Hematopoietic multipotent progenitor cell treated with erythropoietin and hydrocortisone succinate and interleukin-3 and kit ligand, for 6 days (in vitro differentiated cells): Measurements from ENCODE around the gene IRAK2.
"Not testable (repeated sequence)": the region's sequence is repeated elsewhere in the genome, so short reads cannot be mapped to it uniquely, and the experiment has no call there.

Experiments used
- DNase-seq: peaks from one replicate; pipeline ENCODE4 v3.0.0-alpha.2; 2015

Gene IRAK2

DNA sequence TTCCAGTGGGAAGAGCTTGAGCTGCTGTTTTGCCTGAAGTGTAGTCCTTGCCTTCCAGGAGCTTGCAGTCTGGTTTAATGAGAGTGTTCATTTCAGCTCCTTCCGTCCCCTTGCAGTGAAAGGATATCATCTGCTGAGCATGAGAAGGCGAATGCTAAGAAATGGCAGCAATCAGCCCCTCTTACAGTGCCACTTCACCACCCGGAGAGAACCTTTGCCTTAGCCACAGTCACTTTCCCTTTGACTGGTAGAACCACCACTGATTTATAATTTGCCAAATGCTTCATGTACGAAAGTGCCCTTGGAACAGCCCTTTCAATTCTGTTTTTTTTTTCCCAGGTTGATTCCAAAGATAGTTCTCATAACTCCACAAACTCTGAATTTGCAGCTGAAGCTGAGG, 95.1 kb downstream of the IRAK2 start:
- no peak for DNase-seq

- no peak for DNase-seq
Measured at GRCh38 chr3:10260211-10260701, 95.5 kb downstream of the IRAK2 start.

DNA sequence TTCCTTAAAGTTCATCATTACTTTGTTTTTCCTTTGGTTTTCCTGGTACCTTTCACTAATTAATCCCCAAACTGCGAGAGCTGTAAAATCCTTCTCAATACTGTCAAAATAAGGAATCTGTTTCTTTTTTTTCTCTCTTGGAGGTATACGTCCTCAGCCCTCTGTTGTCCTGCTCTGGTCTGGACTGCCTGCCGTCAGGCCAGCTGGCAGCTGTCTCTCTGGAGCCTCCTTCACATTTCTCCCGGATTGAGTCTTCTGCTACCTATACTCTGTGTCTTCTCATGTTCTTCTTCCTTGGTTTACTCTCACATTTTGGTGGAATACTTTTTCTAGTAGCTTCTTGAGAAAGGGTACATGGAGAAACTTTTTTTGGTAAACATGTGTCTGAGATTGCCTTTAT, 97.3 kb downstream of the IRAK2 start:
- DNase-seq = no peak

GRCh38 chr3:10263646-10264363, 99.1 kb downstream of the IRAK2 start:
- DNase-seq = peak; percentile 73

DNA sequence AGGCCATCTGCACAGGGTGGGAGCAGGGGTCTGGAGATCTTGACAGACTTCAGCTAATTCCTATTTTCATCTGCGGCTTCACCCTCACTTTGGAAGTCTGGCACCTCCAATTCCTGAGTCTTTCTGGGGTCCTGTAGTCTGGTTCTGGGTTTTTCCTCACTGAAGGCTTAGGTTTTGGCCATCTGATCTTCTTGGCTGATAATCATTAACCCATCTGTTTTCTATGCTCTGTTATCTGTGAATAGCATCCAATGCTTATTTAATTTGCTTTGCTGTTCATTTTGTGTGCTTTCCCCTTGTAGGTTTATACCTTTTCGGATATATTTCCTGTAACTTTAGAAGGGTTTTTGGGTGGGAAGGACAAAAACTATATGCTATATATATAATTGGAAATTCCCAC, 101.1 kb downstream of the IRAK2 start:
- DNase-seq = no peak

- DNase-seq = not testable (repeated sequence)
Measured at GRCh38 chr3:10266936-10267335, 102.2 kb downstream of the IRAK2 start.

GRCh38 chr3:10268116-10268515, 103.4 kb downstream of the IRAK2 start:
- DNase-seq = no peak

DNA sequence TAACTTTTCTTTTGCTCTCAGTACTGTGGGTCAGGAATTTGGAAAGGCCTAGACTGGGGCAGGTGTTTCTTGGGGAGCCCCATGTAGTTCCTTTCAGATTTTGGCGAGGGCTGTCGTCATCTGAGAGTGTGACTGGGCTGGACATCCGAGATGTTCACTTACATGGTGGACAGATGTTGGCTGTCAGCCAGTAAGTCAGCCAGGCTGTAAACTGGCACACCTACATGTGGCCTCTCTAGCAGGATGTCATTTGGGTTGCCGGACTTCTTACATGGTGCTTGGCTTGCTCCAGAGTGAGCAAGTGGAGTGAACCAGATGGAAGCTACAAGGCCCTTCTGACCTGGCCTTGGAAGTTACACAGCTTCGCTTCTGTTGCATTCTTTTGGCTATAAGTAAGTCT, 104.2 kb downstream of the IRAK2 start:
- DNase-seq = no peak

GRCh38 chr3:10269443-10269842, 104.7 kb downstream of the IRAK2 start:
- no peak for DNase-seq

DNA sequence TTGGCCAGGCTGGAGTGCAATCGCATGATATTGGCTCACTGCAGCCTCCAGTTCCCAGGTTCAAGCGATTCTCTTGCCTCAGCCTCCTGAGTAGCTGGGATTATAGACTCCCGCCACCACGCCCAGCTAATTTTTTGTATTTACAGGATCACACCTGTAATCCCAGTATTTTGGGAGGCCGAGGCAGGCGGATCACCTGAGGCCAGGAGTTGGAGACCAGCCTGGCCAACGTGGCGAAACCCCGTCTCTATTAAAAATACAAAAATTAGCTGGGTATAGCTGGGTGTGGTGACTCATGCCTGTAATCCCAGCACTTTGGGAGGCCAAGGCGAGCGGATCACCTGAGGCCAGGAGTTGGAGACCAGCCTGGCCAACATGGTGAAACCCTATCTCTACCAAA, 107.8 kb downstream of the IRAK2 start:
- DNase-seq = not testable (repeated sequence)

DNA sequence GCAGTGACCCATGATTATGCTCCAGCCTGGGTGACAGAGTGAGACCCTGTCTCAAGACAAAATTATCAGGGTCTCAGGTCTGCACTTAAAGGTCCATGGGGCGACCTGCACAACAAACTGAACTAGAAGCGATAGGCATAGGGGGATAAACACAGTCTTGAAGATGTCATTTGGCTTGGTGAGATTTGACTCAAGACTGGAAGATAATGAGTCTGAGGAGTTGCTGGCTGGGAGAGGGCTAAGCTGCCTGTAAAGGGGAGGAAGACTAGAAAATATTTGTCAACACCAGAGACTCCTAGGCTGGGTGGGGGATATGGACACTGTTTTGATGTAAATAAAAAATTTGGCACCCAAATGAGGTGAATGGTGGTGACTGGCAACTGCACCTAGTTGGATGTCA, 108.3 kb downstream of the IRAK2 start:
- no peak for DNase-seq

DNA sequence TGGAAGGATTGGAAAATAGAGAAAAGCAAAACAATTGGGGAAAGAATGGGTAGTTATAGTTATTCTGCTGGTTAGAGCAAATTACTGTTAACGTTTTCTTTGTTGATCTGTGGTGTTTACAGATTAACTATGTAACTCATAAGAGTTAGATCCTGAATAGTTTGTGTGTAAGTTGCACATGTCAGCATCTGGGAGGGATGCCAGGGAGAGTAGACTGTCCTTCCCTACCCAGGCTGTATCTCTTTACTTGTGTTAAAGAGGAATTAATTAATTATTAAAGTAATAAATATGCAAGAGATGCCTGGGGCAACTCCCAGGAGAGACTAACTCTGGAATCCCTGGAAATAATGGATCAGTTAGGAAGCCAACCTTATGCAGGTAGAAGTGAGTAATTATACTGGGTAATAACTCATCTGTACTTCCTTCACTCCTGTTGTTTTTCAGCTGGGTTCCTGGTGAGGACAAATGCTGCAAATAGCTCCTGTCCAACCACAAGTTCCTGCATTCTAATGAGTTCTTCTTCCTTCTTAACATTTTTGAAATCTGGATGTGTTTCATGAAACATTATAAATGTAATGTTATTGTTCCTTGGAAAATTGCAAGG, 109.1 kb downstream of the IRAK2 start:
- DNase-seq = no peak

- no peak for DNase-seq
Measured at GRCh38 chr3:10274601-10275000, 109.9 kb downstream of the IRAK2 start.

DNA sequence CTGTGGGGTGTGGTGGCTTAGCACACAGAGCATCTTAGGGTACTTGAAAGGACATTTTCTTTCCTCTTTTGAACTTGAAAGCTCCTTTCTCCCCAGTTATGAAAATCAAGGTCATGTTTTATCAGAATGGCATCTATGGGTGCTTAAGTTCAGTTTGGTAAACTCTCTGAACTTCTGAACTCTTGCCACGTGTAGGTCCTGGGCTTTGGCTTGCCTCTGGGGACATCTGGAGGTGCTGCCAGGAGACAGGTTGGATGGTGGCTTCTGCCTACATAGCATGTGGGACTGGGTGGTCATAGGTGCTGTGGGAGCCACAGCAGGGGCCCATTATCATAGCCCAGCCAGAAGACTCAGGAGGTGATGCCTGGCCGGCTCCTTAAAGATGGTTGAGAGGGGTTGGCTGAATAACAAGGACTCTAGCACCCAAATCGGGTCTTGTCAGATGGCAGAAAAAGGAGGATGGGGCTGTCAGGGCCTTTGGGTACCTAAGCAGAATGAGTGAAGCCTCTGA, 112.5 kb downstream of the IRAK2 start:
- no peak for DNase-seq

GRCh38 chr3:10278501-10278900, 113.8 kb downstream of the IRAK2 start:
- no peak for DNase-seq

DNA sequence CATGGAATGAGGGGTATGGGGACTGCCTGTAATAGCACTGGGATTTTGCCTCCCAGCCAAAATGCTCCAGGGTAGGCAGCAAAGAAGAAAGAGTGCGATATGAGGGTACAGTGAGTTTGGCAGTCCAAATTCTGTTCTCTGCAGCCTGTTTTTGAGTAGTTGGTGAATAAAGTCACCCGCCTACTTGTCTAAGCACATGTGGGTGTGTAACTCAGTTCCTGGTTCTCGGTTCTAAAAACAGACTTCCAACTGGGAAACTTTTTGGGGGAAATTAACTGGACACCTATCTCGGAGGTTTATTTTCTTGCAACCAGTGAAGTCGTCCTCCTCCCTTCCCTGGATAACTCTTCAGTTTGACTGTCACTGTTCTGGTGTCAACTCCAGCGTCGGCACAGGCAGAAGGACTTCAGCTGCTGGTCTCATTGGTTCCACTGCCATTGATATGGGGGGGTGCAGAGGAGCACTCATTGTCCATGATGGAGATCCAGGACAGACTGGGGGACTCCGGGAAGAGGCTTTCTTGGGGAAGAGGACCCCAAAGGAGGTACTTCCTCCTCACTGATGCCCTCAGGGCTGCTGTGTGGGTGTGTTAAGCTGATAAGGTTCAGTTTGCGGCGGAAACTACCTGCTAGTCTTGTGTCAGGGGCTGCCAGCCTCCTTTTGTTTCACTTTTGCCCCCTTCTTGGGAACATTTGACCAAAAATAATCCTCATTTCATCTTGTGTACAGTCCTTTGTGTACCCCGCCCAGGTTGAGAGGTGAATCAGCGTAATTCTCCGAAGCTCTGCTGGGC, 114.9 kb downstream of the IRAK2 start:
- peak; percentile 61 for DNase-seq

DNA sequence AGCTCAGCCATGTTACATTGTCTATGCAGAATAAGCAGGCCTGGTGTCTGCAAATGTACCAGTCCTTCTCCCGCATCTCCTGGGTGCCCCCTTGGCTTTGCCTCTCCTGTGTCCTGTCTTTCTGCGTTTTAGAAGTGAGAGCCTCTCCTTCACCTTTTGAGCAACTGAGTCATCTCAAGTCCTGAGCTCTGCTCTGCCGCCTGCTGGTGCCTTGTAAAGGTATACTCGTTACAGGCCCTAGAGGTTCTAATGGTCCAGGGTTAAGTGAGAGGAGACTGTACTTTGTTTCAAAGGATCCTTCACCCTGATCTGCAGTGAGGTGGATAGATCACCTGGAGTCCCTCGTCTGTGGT, 115.4 kb downstream of the IRAK2 start:
- no peak for DNase-seq

DNA sequence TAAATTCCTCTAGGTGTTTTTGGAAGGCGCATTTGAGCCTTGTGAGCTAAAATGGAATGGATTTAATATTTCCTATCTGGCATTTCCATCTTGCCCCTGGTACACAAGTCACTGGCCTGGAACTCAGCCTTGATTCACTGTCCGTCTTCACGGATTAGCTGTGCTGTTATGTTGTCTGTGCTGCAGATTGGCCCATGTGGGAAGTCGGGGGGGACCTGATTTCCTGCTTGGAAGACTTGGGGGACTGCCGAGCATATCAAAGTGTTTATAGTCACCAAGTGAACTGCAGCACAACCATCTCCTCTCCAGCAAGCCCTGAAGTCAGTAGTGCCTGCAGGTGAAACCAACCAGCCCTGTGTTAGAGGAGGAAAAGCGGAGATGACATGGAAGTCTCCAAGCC, 115.9 kb downstream of the IRAK2 start:
- DNase-seq = no peak

DNA sequence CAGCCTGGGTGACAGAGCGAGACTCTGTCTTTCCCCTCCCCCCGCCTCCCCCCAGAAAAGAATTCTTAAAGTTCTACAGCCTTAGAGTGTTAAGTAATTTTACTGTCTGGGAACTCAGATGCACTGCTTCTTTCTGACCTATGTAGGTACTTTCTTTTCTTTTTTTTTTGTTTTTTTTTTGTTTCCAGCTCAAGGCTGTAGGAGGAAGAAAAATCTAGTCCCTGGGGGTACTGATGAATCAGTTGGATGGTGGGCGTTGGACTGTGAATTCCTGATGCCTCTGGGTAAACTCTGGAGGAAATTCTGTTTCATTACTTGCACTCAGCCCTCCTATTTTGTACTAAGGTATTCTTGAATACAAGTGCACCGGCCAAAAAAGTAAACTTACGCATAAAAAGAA, 117.2 kb downstream of the IRAK2 start:
- DNase-seq = no peak

GRCh38 chr3:10283638-10284037, 118.9 kb downstream of the IRAK2 start:
- peak; percentile 63 for DNase-seq

DNA sequence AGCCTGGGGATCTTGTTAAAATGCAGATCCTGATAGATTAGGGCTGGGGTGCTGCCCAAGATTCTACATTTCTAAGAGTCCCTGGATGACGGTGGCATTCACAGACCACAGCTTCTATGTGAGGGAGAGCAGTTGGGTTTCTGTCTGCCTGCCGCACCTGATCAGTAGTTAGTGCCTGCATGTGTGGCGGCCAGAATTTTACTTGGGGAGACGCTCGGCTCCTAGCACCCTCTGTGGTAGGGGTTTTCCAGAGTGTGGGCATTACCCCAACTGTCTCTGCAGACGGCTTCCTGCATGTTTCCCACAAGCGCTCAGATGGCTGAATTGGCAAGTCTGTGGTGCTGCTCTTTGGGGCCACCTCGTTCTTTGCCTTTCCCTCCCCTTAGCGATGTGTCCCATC, 119.8 kb downstream of the IRAK2 start:
- DNase-seq = no peak

GRCh38 chr3:10285272-10286132, 120.8 kb downstream of the IRAK2 start:
- DNase-seq = no peak

DNA sequence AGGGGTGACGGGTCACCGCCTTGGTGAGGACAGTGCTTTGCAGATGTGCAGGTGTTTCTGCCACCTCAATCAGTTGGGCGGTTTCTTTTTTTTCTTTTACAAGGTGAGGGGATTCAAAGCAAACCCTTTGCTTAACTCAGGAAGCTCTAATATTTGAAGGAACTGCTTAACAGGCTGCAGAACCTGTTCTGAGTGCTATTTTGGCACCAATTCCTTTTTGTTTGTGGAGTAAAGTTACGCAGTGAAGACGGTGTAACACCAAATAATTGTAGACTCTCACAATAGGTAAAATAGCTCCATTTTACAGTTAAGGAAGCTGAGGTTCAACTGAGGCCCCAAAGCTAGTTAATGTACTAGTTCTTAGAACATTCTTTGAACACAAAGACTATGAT, 121.4 kb downstream of the IRAK2 start:
- DNase-seq = no peak
